ENCODE data around the gene MPL. TPM values are rescaled to one million over a fixed set of nuclear protein-coding genes. Genes with fewer than 3 reads are reported as not detected.

The MPL gene
- total and polyA plus RNA-seq, 2 of the 13 experiments (the other 11 are each of a cell fraction or from before 2014, with no cell fraction given): not detected

GRCh38 chr1:43367904-43368645, 30.5 kb downstream of the MPL start, which contains the start of gene ELOVL1 (continued):
- TF ChIP-seq ZNF704 (CRISPR knock-in tag; IDR thresholded peaks at IDR 0.05; ENCODE audit: borderline replicate concordance): peak; percentile 93; the same call in 1 of the 2 replicates
- TF ChIP-seq CBX5 (CRISPR knock-in tag; IDR thresholded peaks at IDR 0.05; ENCODE audit: borderline replicate concordance): peak; percentile 88; the same call in 1 of the 2 replicates
- peak; percentile 89 for TF ChIP-seq TMF1 (CRISPR knock-in tag; IDR thresholded peaks at IDR 0.05; ENCODE audit: low read depth)
- TF ChIP-seq, protein P1, sequence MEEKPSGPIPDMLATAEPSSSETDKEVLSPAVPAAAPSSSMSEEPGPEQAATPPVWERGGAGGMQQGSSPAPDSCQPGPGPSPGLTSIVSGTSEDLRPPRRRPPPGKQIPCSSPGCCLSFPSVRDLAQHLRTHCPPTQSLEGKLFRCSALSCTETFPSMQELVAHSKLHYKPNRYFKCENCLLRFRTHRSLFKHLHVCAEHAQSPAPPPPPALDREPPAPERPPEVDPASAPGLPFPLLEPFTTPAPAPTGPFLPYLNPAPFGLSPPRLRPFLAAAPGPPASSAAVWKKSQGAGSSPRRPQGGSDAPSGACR (CRISPR knock-in tag; IDR thresholded peaks at IDR 0.05): no peak
- TF ChIP-seq SOX5 (CRISPR knock-in tag; IDR thresholded peaks at IDR 0.05; ENCODE audit: borderline replicate concordance): peak; percentile 56; the same call in 1 of the 2 replicates
- 0 out of 2 replicates have a peak, but pooled peaks have one; percentile 15 for TF ChIP-seq ZMYM3 (CRISPR knock-in tag; IDR thresholded peaks at IDR 0.05)
- TF ChIP-seq, protein P2, sequence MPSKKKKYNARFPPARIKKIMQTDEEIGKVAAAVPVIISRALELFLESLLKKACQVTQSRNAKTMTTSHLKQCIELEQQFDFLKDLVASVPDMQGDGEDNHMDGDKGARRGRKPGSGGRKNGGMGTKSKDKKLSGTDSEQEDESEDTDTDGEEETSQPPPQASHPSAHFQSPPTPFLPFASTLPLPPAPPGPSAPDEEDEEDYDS (CRISPR knock-in tag; IDR thresholded peaks at IDR 0.05): peak; percentile 71; the same call in 1 of the 2 replicates
- peak; percentile 91 for TF ChIP-seq ZNF598 (CRISPR knock-in tag; IDR thresholded peaks at IDR 0.05; ENCODE audit: borderline replicate concordance)
- TF ChIP-seq E2F5 (CRISPR knock-in tag; conservative IDR thresholded peaks at IDR 0.05): peak; percentile 62
- TF ChIP-seq SMC3 (IDR thresholded peaks at IDR 0.05; ENCODE audit: low read length): no peak
- no peak for TF ChIP-seq NR2F6 (IDR thresholded peaks at IDR 0.05)
- peak; percentile 55 for TF ChIP-seq NR2F6 (CRISPR knock-in tag; IDR thresholded peaks at IDR 0.05)
- TF ChIP-seq REL (CRISPR knock-in tag; conservative IDR thresholded peaks at IDR 0.05): peak; percentile 91
- TF ChIP-seq TEAD3 (CRISPR knock-in tag; optimal IDR thresholded peaks at IDR 0.05; ENCODE audit: borderline replicate concordance): peak; percentile 50
- TF ChIP-seq ZNF530 (CRISPR knock-in tag; IDR thresholded peaks at IDR 0.05; ENCODE audit: low read depth): no peak
- peak; percentile 44; the same call in 1 of the 2 replicates for TF ChIP-seq STAG1 (CRISPR knock-in tag; IDR thresholded peaks at IDR 0.05)
- peak; percentile 25; the same call in 1 of the 2 replicates for TF ChIP-seq PRDM15 (CRISPR knock-in tag; IDR thresholded peaks at IDR 0.05)
- TF ChIP-seq ERF (CRISPR knock-in tag; IDR thresholded peaks at IDR 0.05): peak; percentile 88
- TF ChIP-seq MAZ (IDR thresholded peaks at IDR 0.05; ENCODE audit: borderline replicate concordance, low read depth, low read length): no peak; the same call in 1 of the 2 replicates
- peak; percentile 84 for TF ChIP-seq MAZ (CRISPR knock-in tag; IDR thresholded peaks at IDR 0.05; ENCODE audit: low read depth)
- TF ChIP-seq, protein P3, sequence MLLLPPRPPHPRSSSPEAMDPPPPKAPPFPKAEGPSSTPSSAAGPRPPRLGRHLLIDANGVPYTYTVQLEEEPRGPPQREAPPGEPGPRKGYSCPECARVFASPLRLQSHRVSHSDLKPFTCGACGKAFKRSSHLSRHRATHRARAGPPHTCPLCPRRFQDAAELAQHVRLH (CRISPR knock-in tag; IDR thresholded peaks at IDR 0.05; ENCODE audit: borderline replicate concordance, low read depth): peak; percentile 94; the same call in 1 of the 2 replicates
- peak; percentile 80 for TF ChIP-seq KMT2A (CRISPR knock-in tag; IDR thresholded peaks at IDR 0.05)
- TF ChIP-seq ZNF451 (CRISPR knock-in tag; IDR thresholded peaks at IDR 0.05): peak; percentile 74; the same call in 1 of the 2 replicates
- no peak for TF ChIP-seq ZNF101 (CRISPR knock-in tag; IDR thresholded peaks at IDR 0.05; ENCODE audit: borderline replicate concordance, low read depth)

All from HepG2 (cell line).